Activated CD4-positive, alpha-beta T cell treated with anti-CD3 and anti-CD28 coated beads for 48 hours (primary cell): Measurements from ENCODE around the gene ZC3H14.

Source experiments
- DNase-seq: peaks from one replicate; pipeline ENCODE4 v3.0.0-alpha.2; 2020

Gene ZC3H14

GRCh38 chr14:88611878-88612277 lies 49.0 kb downstream of the ZC3H14 start:
- DNase-seq, result no peak

- no peak for DNase-seq
These were observed 50.1 kb downstream of the ZC3H14 start for GRCh38 chr14:88612981-88613380.

GRCh38 chr14:88613552-88614010 lies 50.7 kb downstream of the ZC3H14 start:
- DNase-seq, result no peak

GRCh38 chr14:88614218-88614907 lies 51.5 kb downstream of the ZC3H14 start:
- no peak for DNase-seq

GRCh38 chr14:88616697-88617096 lies 53.9 kb downstream of the ZC3H14 start:
- no peak for DNase-seq

GRCh38 chr14:88617479-88617878 lies 54.6 kb downstream of the ZC3H14 start:
- no peak for DNase-seq

GRCh38 chr14:88618476-88618875 lies 55.6 kb downstream of the ZC3H14 start:
- DNase-seq, result no peak

- DNase-seq, result no peak
These were observed 58.3 kb downstream of the ZC3H14 start for GRCh38 chr14:88621100-88621499.

GRCh38 chr14:88625671-88626070 lies 62.8 kb downstream of the ZC3H14 start:
- no peak for DNase-seq

GRCh38 chr14:88628033-88628432 lies 65.2 kb downstream of the ZC3H14 start:
- DNase-seq, result no peak

GRCh38 chr14:88628462-88628861 lies 65.6 kb downstream of the ZC3H14 start:
- DNase-seq, result no peak

GRCh38 chr14:88630565-88630964 lies 67.7 kb downstream of the ZC3H14 start:
- DNase-seq, result no peak

GRCh38 chr14:88631091-88631490 lies 68.3 kb downstream of the ZC3H14 start:
- no peak for DNase-seq

- DNase-seq, result no peak
These were observed 69.7 kb downstream of the ZC3H14 start for GRCh38 chr14:88632512-88632911.

- DNase-seq, result no peak
These were observed 76.4 kb downstream of the ZC3H14 start for GRCh38 chr14:88639221-88639620.

- DNase-seq, result no peak
These were observed 97.2 kb downstream of the ZC3H14 start for GRCh38 chr14:88660056-88660455.

GRCh38 chr14:88667555-88668273 lies 104.9 kb downstream of the ZC3H14 start:
- DNase-seq, result peak; percentile 47

- no peak for DNase-seq
These were observed 105.7 kb downstream of the ZC3H14 start for GRCh38 chr14:88668448-88669116.

- DNase-seq, result no peak
These were observed 106.5 kb downstream of the ZC3H14 start for GRCh38 chr14:88669346-88669745.
